HG02571 (cell line): ENCODE results near the gene LRIG2.
"Not testable (repeated sequence)": the region's sequence is repeated elsewhere in the genome, so short reads cannot be mapped to it uniquely, and the experiment has no call there.

Experiments
- ATAC-seq: cut with Tn5 transposase; IDR thresholded peaks from one replicate; pipeline ENCODE4 v1.9.1; 2021; ENCODE audit warnings: mild to moderate bottlenecking, moderate library complexity; ENCODE audit not compliant: unreplicated experiment

The LRIG2 gene

DNA sequence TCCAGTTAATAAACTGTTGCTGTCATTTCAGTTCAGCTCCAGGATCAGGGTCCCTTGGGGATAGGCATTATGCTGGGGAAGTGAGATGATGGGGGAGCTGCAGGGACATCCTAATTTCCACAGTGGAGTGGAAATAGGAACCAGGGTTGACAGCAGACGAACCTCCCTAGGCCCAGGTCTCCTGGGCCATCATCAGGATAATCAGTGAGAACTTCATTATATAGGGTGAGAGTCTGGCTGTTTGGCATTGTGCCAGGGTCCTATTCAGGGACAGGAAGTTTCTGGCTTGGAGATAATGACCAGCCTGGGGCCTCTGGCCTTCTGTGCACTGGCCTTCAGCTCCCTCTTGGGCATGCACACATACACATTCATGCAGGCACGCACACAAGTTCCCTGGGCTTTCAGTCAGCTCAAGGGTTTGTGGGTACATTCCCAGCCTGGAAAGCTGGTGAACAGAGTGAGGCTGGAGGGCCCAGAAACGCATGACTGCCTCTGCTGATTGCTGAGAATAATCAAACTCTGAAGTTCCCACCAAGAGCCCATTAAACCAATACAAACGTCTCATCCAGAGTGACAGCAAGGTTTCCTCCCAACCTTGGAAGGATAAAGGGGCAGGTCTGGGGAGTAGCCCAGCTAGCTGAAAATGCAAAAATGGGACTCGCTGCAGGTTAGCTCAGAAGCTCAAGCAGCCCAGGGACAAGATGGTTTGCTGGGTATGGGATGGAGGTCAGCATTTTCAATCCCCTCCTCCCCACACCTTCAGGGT lies 13.9 kb upstream of the LRIG2 start:
- ATAC-seq: no peak

DNA sequence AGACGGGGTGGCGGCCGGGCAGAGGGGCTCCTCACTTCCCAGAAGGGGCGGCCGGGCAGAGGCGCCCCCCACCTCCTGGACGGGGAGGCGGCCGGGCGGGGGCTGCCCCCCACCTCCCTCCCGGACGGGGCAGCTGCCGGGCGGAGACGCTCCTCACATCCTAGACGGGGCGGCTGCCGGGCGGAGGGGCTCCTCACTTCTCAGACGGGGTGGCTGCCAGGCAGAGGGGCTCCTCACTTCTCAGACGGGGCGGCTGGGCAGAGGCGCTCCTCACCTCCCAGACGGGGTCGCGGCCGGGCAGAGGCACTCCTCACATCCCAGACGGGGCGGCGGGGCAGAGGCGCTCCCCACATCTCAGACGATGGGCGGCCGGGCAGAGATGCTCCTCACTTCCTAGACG lies 9.5 kb upstream of the LRIG2 start:
- not testable (repeated sequence) for ATAC-seq

DNA sequence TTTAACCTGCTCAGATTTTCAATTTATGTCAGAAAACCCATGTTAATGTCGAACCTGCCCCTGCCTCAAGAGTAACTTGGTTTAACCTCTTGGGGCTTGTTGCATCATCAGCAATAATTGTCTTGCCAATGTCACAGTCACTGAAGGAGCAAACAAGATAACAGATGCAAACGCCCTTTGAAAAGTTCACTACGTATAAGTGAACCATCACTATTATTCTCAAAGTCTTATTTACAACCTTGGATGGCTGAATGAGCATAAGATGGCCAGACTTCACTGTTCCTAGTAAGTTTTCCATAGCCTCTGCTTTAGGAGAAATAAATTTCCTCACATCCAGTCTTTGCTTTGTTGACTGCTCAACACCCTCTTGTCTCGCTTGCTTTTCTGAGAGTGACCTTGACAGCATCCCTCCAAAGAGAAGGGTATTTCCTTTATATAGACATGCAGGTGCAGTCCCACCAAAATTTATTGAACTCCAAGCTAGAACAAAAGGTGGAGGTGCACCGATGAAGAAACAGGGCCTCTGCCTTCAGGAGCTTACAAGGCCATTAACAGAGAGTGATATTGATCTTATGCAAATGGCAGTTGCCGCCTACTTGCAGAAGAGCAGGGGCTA lies 749 bp upstream of the LRIG2 start:
- no peak for ATAC-seq

DNA sequence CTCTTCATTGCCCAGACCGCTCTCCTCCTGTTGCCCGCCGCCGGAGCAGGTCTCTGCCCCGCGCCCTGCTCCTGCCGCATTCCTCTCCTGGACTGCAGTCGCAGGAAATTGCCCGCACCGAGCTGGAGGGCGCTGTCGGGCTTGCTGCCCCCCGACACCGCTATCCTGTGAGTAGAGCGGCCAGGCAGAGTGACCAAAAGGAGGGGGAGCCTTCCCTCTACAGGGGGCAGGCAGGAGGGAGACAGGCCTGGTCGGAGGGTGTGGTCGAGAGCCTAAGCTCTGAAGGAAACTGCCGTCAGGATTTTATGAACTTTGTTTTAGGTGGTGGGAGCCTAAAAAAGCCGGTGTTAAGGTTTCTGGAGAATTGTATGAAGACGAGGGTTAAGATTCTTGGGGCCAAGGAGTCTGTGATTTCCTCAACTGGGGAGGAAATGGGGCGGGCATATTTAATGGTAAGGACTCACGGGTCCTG lies 517 bp downstream of the LRIG2 start:
- peak; percentile 26 for ATAC-seq

DNA sequence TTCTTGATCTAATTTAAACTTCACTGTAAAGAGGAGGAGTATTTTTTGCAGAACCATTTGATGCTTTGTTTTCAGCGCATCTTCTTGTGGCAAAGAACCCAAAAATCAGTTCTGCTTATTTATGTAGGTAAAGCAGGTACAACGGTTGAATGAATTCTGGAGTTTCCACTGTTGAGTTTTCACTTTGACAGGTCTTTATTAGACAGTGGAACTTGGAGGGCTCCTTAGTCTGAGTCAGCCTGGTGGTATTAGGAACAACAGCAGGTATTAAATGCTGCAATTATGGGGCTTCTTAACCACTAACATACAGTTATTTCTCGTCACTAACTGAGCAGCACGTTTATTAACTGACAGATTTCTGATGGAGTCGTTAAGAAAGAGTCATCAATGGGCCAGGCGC lies 1.2 kb downstream of the LRIG2 start:
- ATAC-seq: no peak

DNA sequence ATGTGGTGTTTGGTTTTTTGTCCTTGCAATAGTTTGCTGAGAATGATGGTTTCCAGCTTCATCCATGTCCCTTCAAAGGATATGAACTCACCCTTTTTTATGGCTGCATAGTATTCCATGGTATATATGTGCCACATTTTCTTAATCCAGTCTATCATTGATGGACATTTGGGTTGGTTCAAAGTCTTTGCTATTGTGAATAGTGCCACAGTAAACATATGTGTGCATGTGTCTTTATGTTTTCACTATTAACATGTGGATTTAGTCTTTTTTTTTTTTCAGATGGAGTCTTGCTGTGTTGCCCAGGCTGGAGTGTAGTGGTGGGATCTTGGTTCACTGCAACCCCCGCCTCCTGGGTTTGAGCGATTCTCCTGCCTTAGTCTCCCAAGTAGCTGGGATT lies 5.0 kb downstream of the LRIG2 start:
- not testable (repeated sequence) for ATAC-seq

DNA sequence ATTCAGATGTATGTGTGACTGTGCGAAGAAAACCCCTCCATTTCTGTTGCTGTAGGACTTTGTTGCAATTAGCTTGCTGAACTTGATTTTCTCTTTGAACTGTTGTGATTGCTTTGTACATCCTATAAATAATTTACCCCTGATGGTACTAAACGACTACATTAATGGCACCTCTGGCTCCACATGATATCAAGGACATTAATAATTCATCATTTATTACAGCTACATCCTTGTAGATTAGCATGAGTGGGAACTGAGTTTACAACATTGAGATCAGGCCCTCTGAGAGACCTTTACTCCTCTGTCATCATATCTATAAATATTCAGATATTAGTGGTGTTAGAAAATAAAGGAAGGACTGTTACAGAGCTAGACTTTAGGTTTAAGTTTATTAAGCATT lies 13.5 kb downstream of the LRIG2 start:
- no peak for ATAC-seq

DNA sequence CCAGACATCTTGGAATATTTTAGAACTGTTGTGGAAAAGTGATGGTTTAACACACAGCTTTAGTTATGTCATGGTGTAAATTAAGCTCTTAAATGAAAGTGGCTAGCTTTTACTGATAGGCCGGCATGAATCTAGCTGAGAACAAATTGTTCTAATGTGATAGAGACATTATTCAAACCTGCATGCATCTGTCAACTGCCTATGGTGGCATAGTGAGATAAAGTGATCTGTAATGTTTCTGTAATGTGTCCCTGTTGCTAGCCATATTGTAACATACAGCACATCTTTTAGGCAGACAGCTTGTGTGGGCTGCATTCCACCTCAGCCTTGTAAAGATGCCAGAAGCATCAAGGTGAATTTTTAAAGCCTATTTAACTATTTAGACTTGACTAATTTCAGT lies 16.0 kb downstream of the LRIG2 start:
- ATAC-seq: no peak

DNA sequence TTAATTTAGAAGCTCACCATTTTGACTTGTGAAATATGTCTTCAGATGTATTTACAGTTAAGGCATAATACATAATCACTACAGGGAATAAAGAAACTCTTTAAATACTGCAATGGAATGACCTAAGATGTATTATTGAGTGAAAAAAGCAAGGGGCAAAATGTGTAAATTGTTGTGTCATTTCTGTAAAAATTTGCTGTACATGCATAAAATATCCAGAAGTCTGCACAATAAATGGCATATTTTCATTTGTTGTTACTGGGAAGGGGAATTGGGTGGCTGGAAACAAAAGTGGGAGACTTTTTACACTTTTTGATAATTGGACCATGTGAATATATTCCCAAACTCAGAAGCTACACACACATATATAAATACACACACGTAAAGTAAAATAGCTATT lies 17.1 kb downstream of the LRIG2 start:
- ATAC-seq: no peak

DNA sequence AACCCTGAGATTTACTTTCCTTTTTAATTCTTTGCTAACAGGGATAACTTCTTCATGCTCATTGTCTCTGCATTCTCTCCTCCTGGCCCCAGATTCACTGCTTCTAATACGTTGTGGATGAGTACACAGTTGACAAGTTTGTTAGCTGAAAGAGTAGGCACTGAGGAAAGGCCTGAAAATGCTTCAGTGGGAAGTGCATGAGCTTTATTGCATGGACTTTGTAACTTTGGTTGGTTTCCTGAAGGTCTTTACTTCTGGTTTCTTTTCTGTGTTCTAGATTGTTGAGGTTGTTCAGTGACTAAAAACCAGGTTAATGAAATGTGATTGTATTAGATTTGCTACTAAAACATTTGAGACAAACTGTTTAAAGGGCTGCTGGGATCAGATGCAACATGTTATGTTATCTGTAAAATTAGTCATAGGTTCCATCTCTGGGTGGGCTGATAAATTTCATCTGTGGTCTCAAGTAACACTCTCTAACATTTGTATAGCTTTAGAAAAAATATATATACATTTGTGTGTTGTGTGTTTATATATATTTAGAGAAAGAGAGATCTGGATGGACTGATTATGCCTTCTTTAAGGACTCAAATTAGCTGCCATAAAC lies 19.1 kb downstream of the LRIG2 start:
- ATAC-seq: no peak

DNA sequence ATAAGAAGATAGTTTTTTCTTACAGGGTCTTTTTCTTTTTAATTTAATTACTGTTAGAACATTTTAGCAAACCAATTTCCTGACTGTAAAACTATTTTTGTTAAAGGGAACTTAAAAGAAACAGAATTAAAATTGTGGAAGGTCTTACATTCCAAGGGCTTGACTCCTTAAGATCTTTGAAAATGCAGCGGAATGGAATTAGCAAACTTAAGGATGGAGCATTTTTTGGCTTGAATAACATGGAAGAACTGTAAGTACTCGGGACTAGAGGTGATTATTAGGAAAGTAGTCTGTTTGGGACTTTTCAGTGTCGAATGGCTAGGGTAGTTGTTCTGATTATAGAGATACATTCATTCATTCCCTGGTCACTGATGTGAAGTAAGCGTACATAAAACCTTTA lies 21.5 kb downstream of the LRIG2 start:
- no peak for ATAC-seq

DNA sequence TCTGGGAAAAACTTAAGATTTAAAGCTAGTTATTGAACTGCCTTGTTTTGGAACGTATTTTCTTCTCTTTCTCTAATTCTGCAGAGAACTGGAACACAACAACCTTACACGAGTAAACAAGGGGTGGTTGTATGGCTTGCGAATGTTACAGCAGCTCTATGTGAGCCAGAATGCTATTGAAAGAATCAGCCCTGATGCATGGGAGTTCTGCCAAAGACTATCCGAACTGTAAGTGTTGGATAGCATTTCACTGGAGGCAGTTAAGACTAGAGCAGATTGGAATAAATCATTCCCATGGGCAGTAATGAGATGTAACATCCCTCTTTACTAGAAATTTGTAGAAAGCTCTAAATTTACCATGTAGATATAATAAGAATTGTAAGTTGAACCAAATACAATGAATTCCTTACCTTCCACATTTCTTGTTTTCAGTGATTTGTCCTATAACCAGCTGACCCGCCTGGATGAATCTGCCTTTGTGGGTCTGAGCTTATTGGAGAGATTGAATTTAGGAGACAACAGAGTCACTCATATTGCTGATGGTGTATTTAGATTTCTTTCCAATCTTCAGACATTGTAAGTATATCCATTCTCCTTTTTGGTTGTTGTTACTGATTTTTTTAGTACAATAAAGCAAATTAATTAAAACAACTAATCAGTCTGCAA lies 22.9 kb downstream of the LRIG2 start:
- no peak for ATAC-seq

DNA sequence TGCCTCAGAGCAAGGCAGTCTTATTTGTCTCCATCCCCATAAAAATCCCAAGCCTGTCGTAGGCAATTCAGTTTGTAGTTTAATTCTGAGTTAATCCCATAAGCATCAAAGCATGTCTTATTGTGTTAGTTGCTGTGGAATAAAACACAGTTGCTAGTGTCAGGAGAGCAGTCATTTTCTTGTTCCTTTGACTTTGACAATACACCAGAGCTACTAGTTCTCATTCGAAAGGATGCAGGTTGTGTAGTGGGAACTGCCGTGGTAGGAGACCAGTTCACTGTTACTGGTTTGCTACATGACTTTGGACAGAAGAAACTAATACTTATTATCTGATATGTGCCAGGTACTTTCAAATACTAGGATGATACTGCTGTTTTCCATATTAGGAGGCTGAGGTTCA lies 23.5 kb downstream of the LRIG2 start:
- ATAC-seq: no peak

DNA sequence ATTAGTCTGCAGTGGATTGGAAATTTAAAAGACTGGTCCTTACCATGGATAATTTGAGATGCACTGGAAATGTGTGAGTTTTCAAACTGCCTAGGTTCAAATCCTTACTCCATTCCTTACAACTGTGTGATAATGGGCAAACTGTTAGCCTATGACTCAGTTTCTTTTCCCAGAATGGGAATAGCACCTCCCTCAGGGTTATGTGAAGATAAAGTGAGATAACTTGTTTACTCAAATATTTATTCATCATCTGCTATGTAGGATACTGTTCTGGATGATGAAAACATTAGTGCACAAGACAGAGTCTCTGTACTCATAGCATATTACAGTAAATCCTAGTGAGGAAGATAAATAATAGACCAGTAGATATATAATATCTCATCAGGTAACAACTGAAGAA lies 28.6 kb downstream of the LRIG2 start:
- no peak for ATAC-seq

DNA sequence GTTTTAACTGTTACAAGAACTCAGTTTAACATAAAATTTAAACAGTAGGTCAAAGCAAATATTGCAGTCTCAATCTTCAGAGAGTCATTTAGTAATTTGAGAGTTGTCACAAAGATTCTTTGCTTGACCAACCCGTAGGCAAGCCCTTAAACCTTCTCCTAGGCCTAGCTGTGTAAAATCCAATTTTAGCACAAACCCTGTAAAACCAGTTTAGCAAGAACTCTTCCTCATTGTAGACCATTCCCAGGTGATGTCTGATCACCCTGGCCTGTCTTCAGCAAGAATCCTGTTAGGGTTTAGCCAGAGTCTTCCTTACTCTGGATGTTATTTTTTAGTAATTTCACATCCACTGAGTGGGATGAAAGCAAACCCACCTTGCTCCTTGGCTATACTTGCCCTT lies 30.1 kb downstream of the LRIG2 start:
- no peak for ATAC-seq

DNA sequence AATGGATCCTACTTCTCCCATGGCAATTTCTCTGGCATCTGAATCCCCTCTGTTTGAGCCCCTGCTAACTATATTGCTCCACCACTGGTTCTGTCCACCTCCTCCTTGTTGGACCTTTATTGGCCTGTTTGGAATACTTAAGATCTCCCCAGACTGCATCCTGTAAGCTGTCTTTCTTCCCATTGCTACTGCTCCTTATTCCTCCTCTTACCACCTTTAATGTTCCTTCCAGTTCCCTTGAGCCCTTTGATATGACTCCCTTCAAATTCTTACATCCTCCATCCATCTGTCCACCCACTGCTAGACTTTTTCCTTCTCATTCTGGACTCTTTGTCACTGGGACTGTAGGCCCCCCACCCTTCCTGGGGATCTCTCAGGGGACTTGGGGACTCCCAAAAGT lies 31.0 kb downstream of the LRIG2 start:
- ATAC-seq: no peak

DNA sequence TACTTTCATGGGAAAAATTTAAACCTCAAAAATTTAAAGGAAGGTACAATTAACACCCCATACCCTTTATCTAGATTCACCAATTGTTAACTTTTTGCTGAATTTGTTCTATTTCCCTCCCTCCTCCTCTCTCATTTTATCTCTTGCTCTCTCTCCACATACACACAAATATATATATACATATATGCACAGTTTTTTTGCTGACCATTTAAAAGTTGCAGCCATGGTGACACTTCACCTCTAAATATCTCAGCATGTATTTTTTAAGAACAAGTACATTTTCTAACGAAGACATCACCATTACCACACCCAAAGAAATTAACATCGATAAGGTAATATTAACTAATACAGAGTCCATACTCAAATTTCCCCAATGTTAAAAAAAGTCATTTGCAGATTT lies 33.9 kb downstream of the LRIG2 start:
- no peak for ATAC-seq

DNA sequence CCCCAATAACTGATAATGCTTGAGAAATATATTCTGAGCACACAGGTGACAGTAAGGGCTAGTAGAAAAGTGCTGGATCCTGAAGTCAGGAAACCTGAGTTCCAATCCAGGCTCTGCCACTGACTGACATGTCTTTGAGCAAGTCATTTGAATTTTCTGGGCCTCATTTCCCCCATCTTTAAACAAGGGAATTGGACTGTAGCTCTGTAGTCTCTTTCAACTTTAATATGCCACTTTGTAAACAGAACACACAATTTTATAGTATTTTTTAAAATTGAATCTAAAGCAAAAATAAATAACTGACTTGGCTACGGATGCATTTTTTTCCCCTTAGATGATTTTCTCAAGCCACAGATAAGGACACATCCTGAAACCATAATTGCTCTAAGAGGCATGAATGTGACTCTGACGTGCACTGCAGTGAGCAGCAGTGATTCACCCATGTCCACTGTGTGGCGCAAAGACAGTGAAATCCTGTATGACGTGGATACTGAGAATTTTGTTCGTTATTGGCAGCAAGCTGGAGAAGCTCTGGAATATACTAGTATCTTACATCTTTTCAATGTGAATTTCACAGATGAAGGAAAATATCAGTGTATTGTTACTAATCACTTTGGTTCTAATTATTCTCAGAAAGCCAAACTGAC lies 37.0 kb downstream of the LRIG2 start:
- no peak for ATAC-seq

DNA sequence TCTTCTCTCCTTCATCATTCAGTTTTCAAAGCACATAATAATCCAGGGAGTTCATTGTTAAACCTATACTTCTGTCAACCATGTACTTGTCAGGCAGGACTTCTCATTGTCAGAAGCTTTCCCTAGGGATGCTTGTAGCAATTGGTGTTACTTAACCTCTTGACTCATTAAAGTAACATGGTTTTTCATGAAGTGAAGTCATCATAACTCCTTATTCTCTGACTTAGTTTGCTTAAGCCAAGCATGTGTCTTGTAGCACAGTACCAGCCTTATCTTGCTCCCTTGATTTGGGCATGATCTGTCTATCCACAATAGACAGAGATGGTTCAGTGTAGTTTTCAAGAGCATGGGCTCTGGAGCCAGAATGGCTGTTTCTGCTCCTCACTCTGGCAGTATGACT lies 45.3 kb downstream of the LRIG2 start:
- no peak for ATAC-seq

DNA sequence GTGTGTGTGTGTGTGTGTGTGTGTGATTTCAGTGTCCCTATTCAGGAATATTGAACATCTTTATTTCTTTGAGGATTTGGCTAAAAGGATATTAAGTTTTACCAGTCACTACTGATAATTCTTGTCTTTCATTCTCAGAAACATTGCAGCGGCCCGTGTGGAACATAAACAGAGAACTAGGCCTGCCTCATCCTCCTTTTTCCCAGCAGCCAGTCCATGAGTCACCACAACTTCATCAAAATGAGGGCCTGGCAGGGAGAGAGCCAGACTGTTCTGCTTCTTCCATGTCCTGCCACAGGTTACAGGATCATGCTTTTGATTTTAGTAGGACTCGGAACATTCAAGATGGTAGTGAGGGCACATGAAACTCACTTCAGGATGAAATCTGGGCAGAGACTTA lies 50.7 kb downstream of the LRIG2 start:
- ATAC-seq: no peak

DNA sequence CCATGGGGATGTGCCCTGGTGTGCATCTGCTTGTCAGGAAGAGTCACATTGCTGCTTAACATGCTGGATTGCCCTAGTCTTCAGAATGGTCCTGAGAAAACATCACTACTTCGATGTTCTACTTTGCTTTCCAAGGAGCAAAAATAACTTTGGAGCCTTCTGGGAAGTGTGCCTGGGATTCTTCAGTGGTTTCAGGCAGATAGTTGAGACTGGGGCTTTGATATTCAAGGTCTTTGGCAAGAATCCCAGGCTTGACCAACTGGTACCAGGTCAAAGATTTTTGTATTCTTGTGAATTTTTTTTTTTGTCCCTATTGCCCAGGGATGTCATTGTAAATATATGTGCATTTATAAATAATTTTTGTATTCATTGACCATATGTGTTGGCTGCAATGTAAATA lies 51.4 kb downstream of the LRIG2 start:
- no peak for ATAC-seq
